ENCODE results near the gene PHLDB2. TPM values are rescaled to one million over a fixed set of nuclear protein-coding genes. Genes with fewer than 3 reads are reported as not detected.

Gene PHLDB2
- total RNA-seq, result 110 and 124 TPM in 2 replicates

DNA sequence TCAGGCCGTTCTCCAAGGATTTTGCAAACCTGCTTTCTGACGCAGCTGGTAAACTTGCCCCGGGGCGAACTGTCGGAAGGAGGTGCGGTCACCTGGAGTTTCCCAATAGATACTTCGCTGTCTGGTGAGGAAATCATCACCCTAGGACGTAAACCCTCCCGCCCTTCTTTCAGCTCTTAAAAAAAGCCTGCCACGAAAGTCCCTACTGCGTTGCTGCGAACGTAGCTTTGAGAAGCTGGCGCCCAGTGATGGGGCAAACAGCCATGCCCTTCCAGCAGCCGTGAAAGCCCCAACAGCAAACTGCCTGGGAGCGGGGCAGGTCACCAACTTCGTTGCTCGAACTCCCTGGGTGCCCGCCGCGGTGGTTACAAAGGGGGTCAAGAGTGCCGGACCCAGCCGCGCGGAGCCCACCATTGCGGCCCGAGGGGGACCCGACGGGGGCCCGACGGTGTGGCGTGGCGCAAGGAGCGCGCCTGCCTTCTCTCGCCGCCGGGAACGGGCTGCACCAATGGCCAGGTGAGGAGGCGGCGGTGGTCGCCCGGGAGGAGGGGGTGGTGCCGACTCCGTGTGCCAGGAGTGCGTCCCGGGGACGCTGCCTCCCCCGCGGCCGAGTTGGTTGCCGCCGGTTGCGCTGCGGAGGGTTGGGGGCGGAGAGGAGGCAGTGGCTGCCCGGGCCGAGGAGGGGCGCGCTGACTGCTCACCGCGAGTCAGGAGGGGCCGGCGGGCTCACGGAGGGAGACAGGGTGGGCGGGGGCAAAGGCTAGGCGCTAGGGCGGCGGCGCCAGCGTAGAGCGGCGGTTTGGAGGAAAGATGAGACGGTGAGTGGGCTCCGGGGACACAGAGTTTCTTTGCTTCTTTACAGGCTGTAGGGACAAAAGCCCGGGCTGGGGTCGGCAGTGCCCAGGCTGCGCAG lies at the start of gene PHLDB2:
PHLDB2 (plus strand) TSS at position 205 of the 913 bp plus-strand sequence. CDS start 24,813 bp downstream, outside the sequence.

GRCh38 chr3:111978583-111979433 lies 119.7 kb downstream of the PHLDB2 start, which contains the start of gene ABHD10:
TSS of gene ABHD10 (plus strand) at chr3:111979026. CDS start at chr3:111979062, 36 bp downstream.

DNA sequence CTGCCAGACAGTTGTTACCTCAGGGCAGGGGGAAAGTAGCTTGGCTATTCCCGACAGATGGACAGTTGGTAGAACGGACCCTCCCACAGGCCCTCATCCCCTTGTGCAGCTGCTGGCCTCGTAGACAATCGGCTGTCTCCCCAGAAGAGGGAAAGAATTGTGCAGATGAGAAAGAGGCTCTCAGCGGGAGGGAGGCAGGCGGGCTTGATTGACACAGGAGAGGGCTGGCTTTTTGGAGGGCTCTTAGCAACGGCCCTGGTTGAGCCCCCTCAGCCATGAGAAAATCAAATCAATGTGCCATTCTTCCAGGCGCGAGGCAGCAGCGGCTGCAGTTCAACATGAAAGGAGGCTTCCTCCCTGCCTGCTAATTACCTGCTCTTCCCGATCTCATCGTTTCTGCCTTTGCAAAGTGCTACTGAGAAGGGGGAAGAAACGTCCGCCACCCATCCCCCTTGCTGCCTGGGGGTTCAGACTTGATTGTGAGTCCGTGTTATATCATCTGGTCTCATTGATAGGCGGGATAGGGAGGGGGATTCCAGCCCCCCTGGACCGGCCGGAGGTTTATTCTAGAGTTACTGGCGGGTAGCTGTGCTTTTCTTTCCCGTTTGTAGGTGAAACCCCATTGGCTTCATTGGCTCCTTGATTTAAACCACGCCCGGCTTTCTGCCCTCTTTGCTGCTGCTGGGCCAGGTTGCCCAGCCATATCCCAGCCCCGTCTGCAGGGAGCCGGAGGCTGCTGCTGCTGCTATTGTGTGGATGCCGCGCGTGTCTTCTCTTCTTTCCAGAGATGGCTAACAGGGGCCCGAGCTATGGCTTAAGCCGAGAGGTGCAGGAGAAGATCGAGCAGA lies 139.8 kb downstream of the PHLDB2 start, which contains the start of gene TAGLN3:
TAGLN3 (plus strand) TSS at position 287 of the 848 bp plus-strand sequence; CDS start at position 788, 501 bp downstream.

Other genes with a start within 250 kb of the PHLDB2 start
- 10.9 and 27.2 TPM in 2 replicates for gene PLCXD2, start 184.6 kb upstream of the PHLDB2 start, total RNA-seq
- 30.0 and 36.2 TPM in 2 replicates for gene ABHD10, start 119.8 kb downstream of the PHLDB2 start, total RNA-seq
- gene TAGLN3, start 139.7 kb downstream of the PHLDB2 start, total RNA-seq, result 0.68 and 0.93 TPM in 2 replicates
- under 0.01 and 0.07 TPM in 2 replicates for gene TMPRSS7, start 175.5 kb downstream of the PHLDB2 start, total RNA-seq
- 15.4 and 37.0 TPM in 2 replicates for gene C3orf52, start 227.1 kb downstream of the PHLDB2 start, total RNA-seq

Measured in nasal cavity respiratory epithelium epithelial cell of viscerocranial mucosa (primary cell).